Retinal pigment epithelial cell (primary cell): ENCODE data around the gene MSRB2.
"Not testable (repeated sequence)": the region's sequence is repeated elsewhere in the genome, so short reads cannot be mapped to it uniquely, and the experiment has no call there.

Source experiments
- DNase-seq: peaks from one replicate; pipeline ENCODE4 v3.0.0-alpha.2; 2010; ENCODE audit warnings: low read depth
- H3K4me3 ChIP-seq: 2 replicates; pipeline ENCODE4 v1.5.1; 2011; ENCODE audit warnings: mild to moderate bottlenecking, low read length, control low read depth, moderate library complexity
- CTCF ChIP-seq: conservative IDR thresholded peaks from 2 replicates; pipeline ENCODE4 v1.5.1; 2011; ENCODE audit warnings: low read depth, low read length, control low read depth, inconsistent platforms

MSRB2 gene

GRCh38 chr10:23065181-23065948, 30.0 kb upstream of the MSRB2 start:
- no peak for TF ChIP-seq CTCF
- H3K4me3 ChIP-seq = no peak overlapping the region
- DNase-seq = peak; percentile 59

GRCh38 chr10:23067337-23067736, 28.0 kb upstream of the MSRB2 start:
- no peak overlapping the region for H3K4me3 ChIP-seq
- DNase-seq = no peak
- TF ChIP-seq CTCF = no peak

GRCh38 chr10:23067939-23068775, 27.2 kb upstream of the MSRB2 start:
- no peak for DNase-seq
- peak; percentile 77 for TF ChIP-seq CTCF
- no peak overlapping the region for H3K4me3 ChIP-seq

GRCh38 chr10:23069019-23069815, 26.2 kb upstream of the MSRB2 start:
- DNase-seq = no peak

GRCh38 chr10:23070092-23070912, 25.1 kb upstream of the MSRB2 start:
- H3K4me3 ChIP-seq, DNase-seq: not testable (repeated sequence)

More at GRCh38 chr10:23069019-23069815, 26.2 kb upstream of the MSRB2 start:
- TF ChIP-seq CTCF = peak; percentile 1
- H3K4me3 ChIP-seq = no peak overlapping the region

GRCh38 chr10:23070913-23071218, 24.5 kb upstream of the MSRB2 start:
- no peak overlapping the region for H3K4me3 ChIP-seq
- no peak for TF ChIP-seq CTCF
- DNase-seq = no peak

GRCh38 chr10:23072593-23072992, 22.8 kb upstream of the MSRB2 start:
- not testable (repeated sequence) for H3K4me3 ChIP-seq, DNase-seq
